ENCODE data around the gene GMDS. TPM values are rescaled to one million over a fixed set of nuclear protein-coding genes. Genes with fewer than 3 reads are reported as not detected.

The GMDS gene
- total and polyA plus RNA-seq, 2 donors (not counting 3 experiments of a cell fraction or from before 2014, with no cell fraction given) = 9.8 to 23.5 TPM

- H3K9ac ChIP-seq (replicated peaks; ENCODE audit: extremely low read depth, insufficient read depth, low read length) = no peak overlapping the region
Measured at GRCh38 chr6:2216794-2217383, 28.5 kb downstream of the GMDS start.

More at GRCh38 chr6:2216794-2217383, 28.5 kb downstream of the GMDS start:
- dilution Hi-C loops (cut with MboI; ENCODE audit: extremely low pct_ligation_motif_present, low sequenced_read_pairs) (no loop called here), intact Hi-C loops (cut with micrococcal nuclease) (no loop called here)
- Histone ChIP-seq H2AFZ (ENCODE audit: low read depth, low read length) (no peak overlapping the region), H3K4me2 (ENCODE audit: insufficient read depth, low read length) (no peak overlapping the region), H4K20me1 (replicated peaks; ENCODE audit: control insufficient read depth, extremely low read depth, insufficient read depth, low read length) (no peaks in the 10 kb centered on the region), H3K9me3 (replicated peaks; ENCODE audit: control insufficient read depth, insufficient read depth, low read length) (no peaks in the 10 kb centered on the region), H3K27ac (ENCODE audit: insufficient read depth, low read depth, low read length) (no peak overlapping the region), H3K27me3 (ENCODE audit: control insufficient read depth in 2 of 2, insufficient read depth in 2 of 2, low read length in 2 of 2) (no peaks in the 10 kb centered on the region), H3K4me3 (replicated peaks in 1 of 3; ENCODE audit: insufficient read depth in 1 of 3, low read depth in 1 of 3, low read length in 3 of 3) (no peak overlapping the region), H3K9me1 (replicated peaks; ENCODE audit: control insufficient read depth, extremely low read depth, insufficient read depth, low read length) (no peaks in the 10 kb centered on the region), H3K79me2 (ENCODE audit: control insufficient read depth, insufficient read depth, low read length) (peaks cover 2% of the 10 kb centered on the region), H3K36me3 (ENCODE audit: control insufficient read depth in 2 of 2, extremely low read depth in 1 of 2, insufficient read depth in 2 of 2, low read length in 2 of 2) (no peaks in the 10 kb centered on the region), H3K4me1 (ENCODE audit: control insufficient read depth, extremely low read depth, insufficient read depth, low read length) (no peaks in the 10 kb centered on the region)
- no TSS peak for BruUV-seq (replicated peaks)
- ChIA-PET POLR2A (no interaction called here), CTCF (interaction anchor here (0.8 to 1.1 kb wide), 2 partner anchors 8 to 163 kb away, joined by 5 read pairs; no protein-coding TSS in a partner anchor)
- DNase-seq (ENCODE audit: low read depth, low spot score) = no peak
- FAIRE-seq = no peak
- no peak for TF ChIP-seq POLR2A (IDR thresholded peaks at IDR 0.05; ENCODE audit: low read depth, low read length)
- TF ChIP-seq JUN (IDR thresholded peaks at IDR 0.05; ENCODE audit: borderline replicate concordance, insufficient read depth, insufficient read length, low read depth) = no peak
- no peak for TF ChIP-seq MYC (IDR thresholded peaks at IDR 0.05; ENCODE audit: low read depth, low read length)
- TF ChIP-seq POLR2AphosphoS5 (IDR thresholded peaks at IDR 0.05; ENCODE audit: insufficient read depth, low read depth, low read length) = no peak
- no peak for TF ChIP-seq FOS (IDR thresholded peaks at IDR 0.05; ENCODE audit: borderline replicate concordance, insufficient read depth, low read length)
- TF ChIP-seq GATA2 (IDR thresholded peaks at IDR 0.05; ENCODE audit: insufficient read depth, insufficient read length, low read depth, low read length) = no peak
- no peak for TF ChIP-seq EZH2 (IDR thresholded peaks at IDR 0.05; ENCODE audit: borderline replicate concordance, low read depth, low read length, severe bottlenecking)
- TF ChIP-seq CTCF (IDR thresholded peaks at IDR 0.05; ENCODE audit: extremely low read depth in 1 of 2, insufficient read depth in 1 of 2, low read depth in 1 of 2, low read length in 2 of 2) = no peak
- no peak for TF ChIP-seq MAX (IDR thresholded peaks at IDR 0.05; ENCODE audit: insufficient read depth, insufficient read length)

All from endothelial cell of umbilical vein (primary cell).